HG02885 (cell line): ENCODE measurements around the gene MRGPRF.

Source experiments
- ATAC-seq: cut with Tn5 transposase; IDR thresholded peaks from one replicate; pipeline ENCODE4 v1.9.1; 2021; ENCODE audit warnings: mild to moderate bottlenecking; ENCODE audit not compliant: unreplicated experiment, poor library complexity

Gene MRGPRF

GRCh38 chr11:69030301-69030700, 17.3 kb upstream of the MRGPRF start:
- ATAC-seq = no peak

DNA sequence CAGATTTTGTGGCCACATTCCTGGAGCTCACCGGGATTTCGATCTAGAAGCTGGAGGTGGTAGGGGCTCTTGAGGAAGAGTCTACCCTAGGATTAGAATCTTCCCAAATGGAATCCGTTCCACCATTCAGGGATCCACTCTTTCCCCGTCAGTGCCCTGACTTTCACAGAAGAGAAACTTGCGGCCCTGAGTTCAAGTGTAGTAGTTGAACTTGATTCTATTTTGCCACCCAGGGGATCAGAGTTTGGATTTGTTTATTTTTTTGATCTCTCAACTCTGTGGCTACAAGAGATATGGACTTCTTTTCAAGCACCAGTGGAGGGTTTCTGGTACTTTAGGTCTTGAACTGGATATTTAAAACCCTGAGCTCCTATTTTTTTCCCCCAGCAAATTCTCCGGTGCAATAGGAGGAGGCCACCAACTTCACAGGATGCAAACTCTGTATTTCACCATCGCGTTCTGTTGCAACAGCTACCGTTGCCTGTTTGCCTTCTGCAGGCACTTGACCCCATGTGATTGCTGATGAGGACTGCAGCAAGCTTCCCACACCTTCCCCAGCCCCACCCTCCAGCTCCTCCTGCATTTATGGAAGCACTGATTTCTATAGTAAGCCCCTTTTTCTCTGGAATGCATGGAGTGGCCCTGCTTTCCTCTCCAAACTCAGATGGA, 14.8 kb upstream of the MRGPRF start:
- no peak for ATAC-seq

DNA sequence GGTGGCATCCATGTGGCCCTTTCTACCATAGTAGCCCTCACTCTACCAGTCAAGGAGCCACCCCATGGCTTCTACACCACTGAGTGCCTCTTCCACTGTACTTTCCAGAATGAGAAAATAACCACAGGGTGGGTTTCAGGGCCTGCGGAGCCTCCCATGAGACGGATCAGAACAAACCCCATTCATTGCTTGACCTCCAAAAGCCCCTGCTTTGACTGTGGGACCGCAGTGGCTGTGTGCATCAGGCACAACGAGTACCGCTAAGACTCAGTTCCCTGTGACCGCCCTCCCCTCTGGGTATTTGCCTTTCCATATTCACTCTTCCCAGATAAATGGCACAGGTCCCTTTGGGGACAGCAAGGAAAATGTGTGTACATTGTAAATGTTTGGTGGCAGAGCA, 11.5 kb upstream of the MRGPRF start:
- ATAC-seq = no peak

DNA sequence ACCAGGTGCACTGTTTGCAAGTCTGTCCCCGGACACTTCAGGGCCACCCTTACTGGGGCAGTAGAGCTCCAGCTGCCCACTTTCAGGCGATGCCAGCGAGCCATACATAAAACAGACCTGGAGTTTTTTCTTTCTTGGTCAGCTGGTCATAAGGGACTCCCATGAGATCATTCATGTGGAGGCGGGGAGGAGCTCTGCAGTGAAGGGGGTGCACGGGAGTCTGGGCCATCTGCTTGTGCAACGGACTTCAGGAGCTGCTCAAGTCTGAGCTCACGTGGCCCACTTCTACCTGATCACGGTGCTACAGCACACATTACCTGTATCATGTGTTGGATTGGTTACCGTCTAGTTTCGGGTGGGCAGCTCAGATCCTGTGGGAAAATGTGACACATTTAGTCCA, 9.2 kb upstream of the MRGPRF start:
- no peak for ATAC-seq

DNA sequence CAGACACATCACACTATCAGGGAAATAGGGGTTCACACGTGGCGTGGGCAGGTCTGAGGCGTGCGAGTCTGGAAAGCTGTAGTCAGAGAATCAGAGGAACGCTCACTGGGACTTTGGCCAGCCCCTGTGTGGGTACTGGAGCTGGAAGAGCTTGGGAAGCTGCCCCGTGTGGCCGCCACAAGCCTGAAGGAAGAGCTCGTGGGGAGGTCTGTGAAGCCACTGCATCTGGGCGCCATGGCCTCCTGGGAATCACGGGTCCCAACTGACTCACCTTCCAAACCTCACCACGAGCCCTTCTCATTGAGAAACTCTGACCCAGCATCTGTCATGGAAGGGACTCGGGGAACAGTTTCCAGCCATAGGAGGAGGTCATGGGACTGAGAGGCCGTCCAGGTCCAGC, 5.9 kb upstream of the MRGPRF start:
- no peak for ATAC-seq

GRCh38 chr11:69017951-69018350, 4.9 kb upstream of the MRGPRF start:
- ATAC-seq = no peak

DNA sequence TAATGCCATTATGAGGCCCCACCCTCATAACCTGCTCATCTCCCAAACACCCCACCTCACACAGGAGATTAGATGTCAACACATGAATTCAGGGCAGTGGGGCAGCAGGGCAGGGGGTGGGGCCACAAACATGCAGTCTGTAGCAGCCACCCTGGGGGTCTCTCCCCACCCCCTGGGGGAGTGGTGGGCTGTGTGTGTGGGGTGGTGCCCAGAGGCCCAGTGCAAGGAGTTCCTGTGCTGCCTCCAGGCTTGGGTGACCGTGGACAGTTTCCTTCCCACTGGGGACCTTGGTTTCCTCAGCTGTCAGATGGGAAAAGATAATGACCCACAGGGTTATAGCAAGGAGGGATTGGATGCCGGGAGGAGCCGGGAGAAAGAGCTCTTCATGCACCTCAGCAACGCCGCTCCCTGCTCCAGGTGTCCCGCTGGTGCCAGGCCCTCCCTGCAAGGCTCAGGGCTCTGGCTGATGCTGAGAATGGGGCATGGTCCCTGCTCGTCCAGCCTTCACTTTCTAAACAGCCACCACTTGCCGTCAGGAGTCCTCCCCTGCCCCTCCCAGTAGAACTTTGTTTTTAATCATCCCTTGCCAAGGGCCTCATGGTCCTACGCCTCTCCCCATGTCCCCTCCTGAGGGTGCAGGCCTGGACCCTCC, 2.0 kb upstream of the MRGPRF start:
- no peak for ATAC-seq

GRCh38 chr11:69014084-69014851, 1.2 kb upstream of the MRGPRF start:
- no peak for ATAC-seq

- ATAC-seq = no peak
Measured at GRCh38 chr11:69012092-69013008, 696 bp downstream of the MRGPRF start.

- no peak for ATAC-seq
Measured at GRCh38 chr11:69011624-69012091, 1.4 kb downstream of the MRGPRF start.

DNA sequence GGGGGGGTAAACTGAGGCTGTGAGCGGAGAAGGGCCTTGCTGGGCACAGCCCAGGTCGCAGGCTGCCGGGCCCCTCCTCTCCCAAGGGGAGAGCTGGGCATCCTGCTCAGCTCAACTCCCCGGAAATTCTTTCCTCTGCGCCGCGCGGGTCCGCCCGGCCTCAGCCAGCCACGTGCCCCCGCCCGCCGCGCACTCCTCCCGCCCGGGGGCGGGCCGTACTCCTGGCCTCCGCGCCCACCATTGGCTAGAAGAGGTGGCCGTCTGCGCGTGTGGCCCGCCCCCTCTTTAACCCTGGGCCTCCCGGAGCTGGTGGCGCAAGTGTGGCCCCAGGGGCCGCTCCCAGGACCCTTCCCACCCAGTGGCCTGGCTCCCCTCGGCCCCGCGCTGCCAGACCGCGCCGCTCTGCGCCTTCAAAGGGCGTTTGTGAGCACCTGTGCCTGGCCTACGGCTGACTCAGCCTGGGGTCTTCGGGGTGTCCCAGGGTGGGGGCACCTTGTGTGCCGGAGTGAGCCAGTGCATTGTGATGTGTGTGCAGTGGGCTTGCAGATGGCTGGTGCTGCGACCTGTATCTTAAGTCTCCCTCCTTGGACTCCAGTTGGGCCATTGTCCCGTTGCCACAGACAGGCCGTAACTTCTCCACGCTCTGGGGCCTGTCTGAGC, 2.0 kb downstream of the MRGPRF start:
- no peak for ATAC-seq

DNA sequence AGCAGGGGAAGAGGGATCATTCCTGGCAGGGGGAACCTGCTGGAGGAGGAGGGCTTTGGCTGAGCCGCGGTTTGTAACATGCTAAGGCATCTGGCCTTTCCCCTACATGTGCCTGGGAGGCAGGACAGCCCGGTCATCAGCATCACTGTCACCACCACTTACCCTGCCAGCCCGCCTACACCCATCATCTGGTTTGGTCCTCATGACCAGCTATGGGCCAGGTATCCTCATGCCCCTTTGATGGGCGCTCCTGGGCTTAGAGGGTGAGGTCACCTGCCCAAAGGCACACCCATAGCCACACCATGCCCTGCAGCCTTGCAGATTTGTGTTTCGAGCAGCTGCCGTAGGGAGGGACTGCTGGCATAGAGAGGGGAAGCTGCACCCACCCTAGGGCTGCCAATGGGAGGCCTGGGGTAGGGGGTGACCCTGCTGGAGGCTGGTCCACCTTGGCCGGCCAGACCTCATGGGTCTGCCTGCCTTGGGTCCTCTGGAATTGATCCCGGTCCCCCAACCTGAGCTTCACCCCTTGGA, 2.6 kb downstream of the MRGPRF start:
- no peak for ATAC-seq

- no peak for ATAC-seq
Measured at GRCh38 chr11:69009441-69010211, 3.4 kb downstream of the MRGPRF start.

- no peak for ATAC-seq
Measured at GRCh38 chr11:69008737-69009440, 4.2 kb downstream of the MRGPRF start.

GRCh38 chr11:69007975-69008381, 5.1 kb downstream of the MRGPRF start:
- ATAC-seq = no peak

DNA sequence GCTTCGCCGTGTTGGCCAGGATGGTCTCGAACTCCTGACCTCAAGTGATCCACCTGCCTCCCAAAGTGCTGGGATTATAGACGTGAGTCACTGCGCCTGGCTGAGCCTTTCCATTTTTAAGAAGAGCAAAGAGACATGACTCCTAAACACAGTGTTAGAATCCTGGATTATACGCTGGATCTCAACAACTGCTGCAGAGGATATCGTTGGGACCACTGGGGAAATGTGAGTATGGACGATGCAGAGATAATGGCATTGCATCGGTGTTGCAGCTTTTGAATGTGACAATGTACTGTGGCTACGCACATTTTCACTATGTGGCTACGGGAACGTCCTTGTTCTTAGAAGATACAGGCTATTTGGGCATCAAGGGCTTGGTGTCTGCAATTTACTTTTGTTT, 6.2 kb downstream of the MRGPRF start:
- no peak for ATAC-seq

GRCh38 chr11:69005631-69006368, 7.2 kb downstream of the MRGPRF start:
- no peak for ATAC-seq
